Activated T-helper 17 cell treated with anti-CD3 and anti-CD28 coated beads, Interleukin-2, amount 50 U/mL, for 72 hours (primary cell): Measurements from ENCODE around the gene NPAS3. TPM values are rescaled to one million over a fixed set of nuclear protein-coding genes. Genes with fewer than 3 reads are reported as not detected.

ENCODE experiments used
- ATAC-seq: fragments of 150-1000 bp; cut with Tn5 transposase; replicated peaks from 2 replicates; pipeline ENCODE4 v1.10.0; 2021; ENCODE audit warnings: mild to moderate bottlenecking, moderate library complexity
- H3K27ac Mint-ChIP-seq: one replicate; pipeline ENCODE4 v1.8.0; 2022; ENCODE audit warnings: mixed read lengths
- H3K27me3 Mint-ChIP-seq: one replicate; pipeline ENCODE4 v1.8.0; 2022; ENCODE audit warnings: mixed read lengths
- H3K36me3 Mint-ChIP-seq: one replicate; pipeline ENCODE4 v1.8.0; 2022; ENCODE audit warnings: low read depth, mild to moderate bottlenecking, mixed read lengths
- H3K4me1 Mint-ChIP-seq: one replicate; pipeline ENCODE4 v1.8.0; 2022; ENCODE audit warnings: mixed read lengths
- H3K4me3 Mint-ChIP-seq: one replicate; pipeline ENCODE4 v1.8.0; 2022; ENCODE audit warnings: mild to moderate bottlenecking, mixed read lengths
- H3K9me3 Mint-ChIP-seq: one replicate; pipeline ENCODE4 v1.8.0; 2022; ENCODE audit warnings: mixed read lengths
- total RNA-seq, 2 donors: library from RNA; stranded (reverse); gene quantifications; one replicate each; pipeline ENCODE4 v1.2.3, GENCODE V29; 2022

NPAS3 gene
- total RNA-seq, 2 donors from 2014 or later: not detected

DNA sequence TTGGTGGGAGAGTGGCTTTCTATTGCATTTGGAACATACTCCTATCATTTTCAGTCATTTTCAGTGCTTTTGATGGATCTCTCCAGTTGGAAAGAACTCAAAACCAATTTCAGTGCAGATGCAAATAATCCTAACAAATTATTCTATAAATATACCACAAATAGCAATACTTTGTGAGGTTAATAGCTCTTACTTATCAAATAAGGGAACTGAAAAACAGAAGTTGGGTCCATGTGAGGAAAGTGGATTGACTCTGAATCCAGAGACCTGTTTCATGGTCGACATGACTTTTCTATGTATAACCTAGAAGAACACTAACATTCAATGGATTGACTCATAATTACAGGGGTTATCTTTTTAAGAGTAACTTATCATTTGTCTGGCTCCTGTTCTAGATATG lies 763.6 kb downstream of the NPAS3 start:
- no peak overlapping the region for H3K4me3 Mint-ChIP-seq
- no peaks in the 10 kb centered on the region for H3K9me3 Mint-ChIP-seq
- H3K4me1 Mint-ChIP-seq: no peaks in the 10 kb centered on the region
- no peak overlapping the region for H3K27ac Mint-ChIP-seq
- no peak for ATAC-seq
- peaks cover 29% of the 10 kb centered on the region for H3K27me3 Mint-ChIP-seq
- H3K36me3 Mint-ChIP-seq: no peaks in the 10 kb centered on the region

GRCh38 chr14:33704481-33704880 lies 765.8 kb downstream of the NPAS3 start:
- Mint-ChIP-seq H3K4me1 (no peaks in the 10 kb centered on the region), H3K27me3 (peaks cover 39% of the 10 kb centered on the region), H3K36me3 (no peaks in the 10 kb centered on the region), H3K27ac (no peak overlapping the region), H3K9me3 (no peaks in the 10 kb centered on the region), H3K4me3 (no peak overlapping the region)
- no peak for ATAC-seq

GRCh38 chr14:33705490-33705889 lies 766.8 kb downstream of the NPAS3 start:
- Mint-ChIP-seq H3K27me3 (peaks cover 36% of the 10 kb centered on the region), H3K4me3 (no peak overlapping the region), H3K9me3 (no peaks in the 10 kb centered on the region), H3K27ac (no peak overlapping the region), H3K36me3 (no peaks in the 10 kb centered on the region), H3K4me1 (no peaks in the 10 kb centered on the region)
- no peak for ATAC-seq

- no peaks in the 10 kb centered on the region for H3K36me3 Mint-ChIP-seq
- H3K9me3 Mint-ChIP-seq: no peaks in the 10 kb centered on the region
- no peaks in the 10 kb centered on the region for H3K4me1 Mint-ChIP-seq
- H3K4me3 Mint-ChIP-seq: no peak overlapping the region
- no peak overlapping the region for H3K27ac Mint-ChIP-seq
- H3K27me3 Mint-ChIP-seq: peaks cover 22% of the 10 kb centered on the region
- ATAC-seq: no peak
These were observed 769.0 kb downstream of the NPAS3 start for GRCh38 chr14:33707716-33708115.

DNA sequence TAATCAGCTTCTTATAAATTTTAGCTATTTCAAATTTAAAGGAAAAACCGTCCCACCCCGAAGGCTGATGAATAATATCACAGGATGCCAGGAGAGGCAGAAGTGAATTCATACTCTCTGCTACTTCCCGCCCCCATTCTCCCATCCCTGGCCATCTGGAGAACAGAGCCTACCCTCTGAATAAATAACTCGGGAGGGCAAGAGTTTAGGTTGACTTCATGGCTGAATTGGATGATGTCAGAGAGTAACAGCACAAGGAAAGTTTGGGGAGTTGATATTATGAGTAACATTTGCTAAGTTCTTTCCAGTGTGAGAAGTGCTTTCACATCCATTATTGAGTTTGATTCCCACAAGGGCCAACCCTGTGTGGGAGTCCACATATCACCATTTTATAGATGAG lies 770.6 kb downstream of the NPAS3 start:
- Mint-ChIP-seq H3K4me1 (no peaks in the 10 kb centered on the region), H3K36me3 (no peaks in the 10 kb centered on the region), H3K4me3 (no peak overlapping the region), H3K9me3 (no peaks in the 10 kb centered on the region), H3K27ac (no peak overlapping the region), H3K27me3 (peaks cover 22% of the 10 kb centered on the region)
- no peak for ATAC-seq

DNA sequence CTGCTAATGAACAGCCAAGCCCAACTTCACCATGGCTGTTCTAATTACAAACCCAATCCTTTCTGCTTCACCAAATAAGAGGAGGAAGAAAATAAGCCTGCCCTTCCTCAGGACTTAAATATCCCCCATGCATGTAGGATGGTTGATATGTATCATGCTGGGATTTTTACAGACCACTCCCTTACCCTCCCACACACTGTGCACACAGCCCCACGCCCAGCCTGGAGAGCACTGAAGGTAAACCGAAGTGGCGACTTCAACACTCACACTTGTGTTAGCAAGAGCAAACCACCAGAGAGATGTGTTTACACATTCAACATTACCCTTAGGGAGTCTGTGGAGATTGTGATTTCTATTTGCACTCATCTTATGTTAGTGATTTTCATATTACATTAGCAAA lies 771.0 kb downstream of the NPAS3 start:
- no peak for ATAC-seq
- Mint-ChIP-seq H3K27me3 (peaks cover 22% of the 10 kb centered on the region), H3K27ac (no peak overlapping the region), H3K9me3 (no peaks in the 10 kb centered on the region), H3K36me3 (no peaks in the 10 kb centered on the region), H3K4me3 (no peak overlapping the region), H3K4me1 (no peaks in the 10 kb centered on the region)

DNA sequence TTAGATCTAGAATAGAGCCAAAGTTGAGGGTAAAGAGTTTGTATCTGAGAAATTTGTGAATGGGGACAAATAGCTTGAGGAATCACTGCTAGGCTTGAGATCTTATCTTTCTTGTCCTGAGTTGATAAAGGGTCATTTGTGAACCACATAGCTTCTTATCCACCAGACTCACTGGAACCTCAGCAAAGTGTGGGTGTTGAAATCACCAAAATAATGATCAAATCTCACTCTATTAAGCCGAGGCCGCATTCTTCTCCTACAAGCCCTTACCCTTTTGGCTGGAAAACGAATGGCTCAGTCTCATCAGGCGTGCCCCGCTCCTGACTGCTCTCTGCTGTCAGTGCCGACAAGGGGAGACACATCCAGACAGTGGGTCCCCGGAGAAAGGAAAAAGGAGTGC lies 771.6 kb downstream of the NPAS3 start:
- H3K27ac Mint-ChIP-seq: no peak overlapping the region
- H3K36me3 Mint-ChIP-seq: no peaks in the 10 kb centered on the region
- no peak overlapping the region for H3K4me3 Mint-ChIP-seq
- H3K4me1 Mint-ChIP-seq: no peaks in the 10 kb centered on the region
- ATAC-seq: no peak
- no peaks in the 10 kb centered on the region for H3K9me3 Mint-ChIP-seq
- H3K27me3 Mint-ChIP-seq: peaks cover 20% of the 10 kb centered on the region

DNA sequence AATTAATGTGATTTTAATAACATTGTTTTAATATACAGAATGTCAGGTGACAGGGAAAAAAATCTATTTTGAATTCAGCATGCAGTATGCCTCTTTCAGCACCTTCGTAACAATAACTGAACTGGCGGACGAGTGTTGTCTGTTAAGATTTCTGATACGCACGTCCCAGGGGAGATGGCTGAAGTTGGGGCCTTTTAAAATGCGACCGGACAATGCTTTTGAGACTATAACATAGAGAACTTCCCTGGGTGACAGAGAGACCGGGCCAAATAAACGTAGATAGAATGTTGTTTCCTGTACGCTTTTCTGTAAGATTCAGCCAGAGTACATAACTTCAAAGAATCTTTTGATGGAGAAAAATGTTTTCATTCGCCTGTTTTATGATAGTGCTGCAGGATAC lies 772.5 kb downstream of the NPAS3 start:
- Mint-ChIP-seq H3K4me1 (no peaks in the 10 kb centered on the region), H3K4me3 (no peak overlapping the region), H3K27me3 (peaks cover 13% of the 10 kb centered on the region), H3K9me3 (no peaks in the 10 kb centered on the region), H3K36me3 (no peaks in the 10 kb centered on the region), H3K27ac (no peak overlapping the region)
- no peak for ATAC-seq

DNA sequence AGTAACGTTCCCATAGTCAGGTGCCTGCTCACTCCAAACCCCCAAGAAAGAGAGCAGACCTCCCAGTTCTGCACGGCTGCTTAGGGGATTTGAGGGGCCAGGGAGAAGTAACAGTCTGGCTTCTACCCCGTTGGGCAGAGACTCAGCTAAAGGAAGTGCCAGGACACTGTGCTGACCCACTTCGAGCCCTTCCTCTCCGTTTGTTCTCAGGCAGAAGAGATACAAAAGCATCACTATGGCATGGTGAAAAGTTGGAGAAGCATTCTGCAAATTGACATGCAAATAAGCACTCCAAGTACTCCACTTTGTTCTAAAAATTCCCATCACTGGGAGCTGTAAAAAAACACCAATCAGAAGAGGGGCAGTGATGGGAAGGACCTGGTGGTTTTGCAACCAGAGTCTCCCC lies 773.1 kb downstream of the NPAS3 start:
- Mint-ChIP-seq H3K27me3 (peaks cover 11% of the 10 kb centered on the region), H3K9me3 (no peaks in the 10 kb centered on the region), H3K4me1 (no peaks in the 10 kb centered on the region), H3K36me3 (no peaks in the 10 kb centered on the region), H3K27ac (no peak overlapping the region), H3K4me3 (no peak overlapping the region)
- no peak for ATAC-seq

- Mint-ChIP-seq H3K4me3 (no peak overlapping the region), H3K36me3 (no peaks in the 10 kb centered on the region), H3K27me3 (peaks cover 8% of the 10 kb centered on the region), H3K27ac (no peak overlapping the region), H3K9me3 (no peaks in the 10 kb centered on the region), H3K4me1 (no peaks in the 10 kb centered on the region)
- ATAC-seq: no peak
These were observed 776.0 kb downstream of the NPAS3 start for GRCh38 chr14:33714527-33715226.

DNA sequence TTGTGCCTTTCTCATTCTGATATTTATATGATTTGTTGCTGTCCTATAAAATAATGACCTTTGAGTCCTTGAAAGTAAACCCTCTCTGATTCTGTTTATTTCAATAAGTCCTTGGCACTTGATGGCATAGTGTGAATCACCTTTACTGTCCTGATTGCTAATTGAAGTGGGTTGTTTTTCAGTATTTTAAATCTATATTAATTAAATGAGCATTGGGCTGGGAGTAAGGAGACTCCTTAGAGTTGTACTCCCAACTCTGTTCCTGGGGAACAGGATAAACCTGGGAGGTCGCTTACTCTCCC lies 776.5 kb downstream of the NPAS3 start:
- Mint-ChIP-seq H3K4me1 (no peaks in the 10 kb centered on the region), H3K4me3 (no peak overlapping the region), H3K27me3 (peaks cover 8% of the 10 kb centered on the region), H3K9me3 (no peaks in the 10 kb centered on the region), H3K27ac (no peak overlapping the region), H3K36me3 (no peaks in the 10 kb centered on the region)
- no peak for ATAC-seq

- H3K36me3 Mint-ChIP-seq: no peaks in the 10 kb centered on the region
- no peak for ATAC-seq
- no peaks in the 10 kb centered on the region for H3K9me3 Mint-ChIP-seq
- no peak overlapping the region for H3K27ac Mint-ChIP-seq
- H3K27me3 Mint-ChIP-seq: peaks cover 15% of the 10 kb centered on the region
- H3K4me3 Mint-ChIP-seq: no peak overlapping the region
- H3K4me1 Mint-ChIP-seq: no peaks in the 10 kb centered on the region
These were observed 778.2 kb downstream of the NPAS3 start for GRCh38 chr14:33716921-33717320.

DNA sequence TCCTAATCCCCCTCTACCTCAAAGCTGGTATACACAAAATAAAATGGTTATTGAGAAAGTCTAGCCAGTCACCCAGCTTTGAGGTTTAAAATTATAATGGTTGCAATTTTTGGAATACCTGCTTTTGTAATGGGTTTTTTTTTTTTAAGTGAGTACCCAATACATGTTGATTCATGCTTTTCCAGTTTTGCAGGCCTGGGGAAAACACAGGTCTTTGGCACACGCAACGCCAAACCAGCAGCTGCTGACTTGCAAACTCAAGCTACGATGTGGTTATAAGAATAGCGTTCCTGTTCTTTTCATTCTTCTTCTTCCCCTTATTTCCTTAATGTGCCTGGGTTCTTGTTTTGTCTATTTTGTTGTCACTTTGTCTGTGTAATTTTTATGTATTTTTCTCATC lies 779.2 kb downstream of the NPAS3 start:
- H3K4me1 Mint-ChIP-seq: no peaks in the 10 kb centered on the region
- H3K36me3 Mint-ChIP-seq: no peaks in the 10 kb centered on the region
- H3K27ac Mint-ChIP-seq: no peak overlapping the region
- ATAC-seq: no peak
- H3K9me3 Mint-ChIP-seq: no peaks in the 10 kb centered on the region
- H3K27me3 Mint-ChIP-seq: peaks cover 18% of the 10 kb centered on the region
- H3K4me3 Mint-ChIP-seq: no peak overlapping the region

GRCh38 chr14:33720284-33720787 lies 781.7 kb downstream of the NPAS3 start:
- ATAC-seq: no peak
- Mint-ChIP-seq H3K27me3 (peaks cover 26% of the 10 kb centered on the region), H3K4me3 (no peak overlapping the region), H3K9me3 (no peaks in the 10 kb centered on the region), H3K4me1 (no peaks in the 10 kb centered on the region), H3K27ac (no peak overlapping the region), H3K36me3 (no peaks in the 10 kb centered on the region)

- ATAC-seq: no peak
- H3K4me3 Mint-ChIP-seq: no peak overlapping the region
- H3K36me3 Mint-ChIP-seq: no peaks in the 10 kb centered on the region
- H3K4me1 Mint-ChIP-seq: no peaks in the 10 kb centered on the region
- peaks cover 17% of the 10 kb centered on the region for H3K27me3 Mint-ChIP-seq
- no peak overlapping the region for H3K27ac Mint-ChIP-seq
- no peaks in the 10 kb centered on the region for H3K9me3 Mint-ChIP-seq
These were observed 788.0 kb downstream of the NPAS3 start for GRCh38 chr14:33726685-33727084.

GRCh38 chr14:33727606-33728005 lies 788.9 kb downstream of the NPAS3 start:
- no peak overlapping the region for H3K4me3 Mint-ChIP-seq
- no peaks in the 10 kb centered on the region for H3K36me3 Mint-ChIP-seq
- ATAC-seq: no peak
- H3K27me3 Mint-ChIP-seq: peaks cover 18% of the 10 kb centered on the region
- H3K4me1 Mint-ChIP-seq: no peaks in the 10 kb centered on the region
- no peak overlapping the region for H3K27ac Mint-ChIP-seq
- H3K9me3 Mint-ChIP-seq: no peaks in the 10 kb centered on the region
